ENCODE measurements around the gene HEY2.

Gene HEY2

DNA sequence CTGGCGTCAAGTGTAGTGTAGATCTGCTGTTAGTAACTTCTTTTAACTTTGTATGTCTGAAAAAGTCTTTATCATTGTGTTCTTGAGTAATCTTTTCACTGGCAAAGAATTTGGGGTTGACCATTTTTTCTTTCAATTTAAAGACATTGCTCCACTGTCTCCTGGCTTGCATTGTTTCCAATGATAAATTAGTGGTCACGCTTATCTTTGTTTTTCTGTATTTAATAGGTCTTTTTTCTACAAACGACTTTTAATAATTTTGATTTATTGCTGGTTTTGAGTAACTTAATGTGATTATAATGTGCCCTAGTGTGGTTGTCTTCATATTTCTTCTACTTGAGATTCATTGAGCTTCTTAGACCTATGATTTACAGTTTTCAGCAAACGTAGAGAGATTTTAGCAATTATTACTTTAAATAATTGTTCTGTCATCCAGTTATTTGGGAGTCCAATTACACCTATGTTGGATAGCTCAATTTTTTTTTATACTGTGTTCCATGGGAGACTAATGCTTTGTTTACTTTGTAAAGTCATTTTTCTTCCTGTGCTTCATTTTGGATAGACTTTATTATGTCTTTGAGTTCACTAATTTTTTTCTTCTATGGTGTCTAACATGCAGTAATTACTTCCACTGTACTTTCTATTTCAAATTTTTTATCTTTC is 38.3 kb upstream of the HEY2 start:
- Histone ChIP-seq H3K4me1 (peaks cover 0 to 17% (median 0%) of the 10 kb centered on the region in 4 donors), H3K4me3 (no peak overlapping the region), H3K27me3 (no peaks in the 10 kb centered on the region), H3K9me3 (peaks cover 0 to 17% (median 0%) of the 10 kb centered on the region in 3 donors), H3K27ac (no peak overlapping the region), H3K36me3 (no peaks in the 10 kb centered on the region)
- intact Hi-C loops (cut with DNase I; ENCODE audit: low total_unique reads) = no loop called here
- TF ChIP-seq, protein P1, sequence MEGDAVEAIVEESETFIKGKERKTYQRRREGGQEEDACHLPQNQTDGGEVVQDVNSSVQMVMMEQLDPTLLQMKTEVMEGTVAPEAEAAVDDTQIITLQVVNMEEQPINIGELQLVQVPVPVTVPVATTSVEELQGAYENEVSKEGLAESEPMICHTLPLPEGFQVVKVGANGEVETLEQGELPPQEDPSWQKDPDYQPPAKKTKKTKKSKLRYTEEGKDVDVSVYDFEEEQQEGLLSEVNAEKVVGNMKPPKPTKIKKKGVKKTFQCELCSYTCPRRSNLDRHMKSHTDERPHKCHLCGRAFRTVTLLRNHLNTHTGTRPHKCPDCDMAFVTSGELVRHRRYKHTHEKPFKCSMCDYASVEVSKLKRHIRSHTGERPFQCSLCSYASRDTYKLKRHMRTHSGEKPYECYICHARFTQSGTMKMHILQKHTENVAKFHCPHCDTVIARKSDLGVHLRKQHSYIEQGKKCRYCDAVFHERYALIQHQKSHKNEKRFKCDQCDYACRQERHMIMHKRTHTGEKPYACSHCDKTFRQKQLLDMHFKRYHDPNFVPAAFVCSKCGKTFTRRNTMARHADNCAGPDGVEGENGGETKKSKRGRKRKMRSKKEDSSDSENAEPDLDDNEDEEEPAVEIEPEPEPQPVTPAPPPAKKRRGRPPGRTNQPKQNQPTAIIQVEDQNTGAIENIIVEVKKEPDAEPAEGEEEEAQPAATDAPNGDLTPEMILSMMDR (IDR thresholded peaks at IDR 0.05) = no peak
- DNase-seq = no peak

DNA sequence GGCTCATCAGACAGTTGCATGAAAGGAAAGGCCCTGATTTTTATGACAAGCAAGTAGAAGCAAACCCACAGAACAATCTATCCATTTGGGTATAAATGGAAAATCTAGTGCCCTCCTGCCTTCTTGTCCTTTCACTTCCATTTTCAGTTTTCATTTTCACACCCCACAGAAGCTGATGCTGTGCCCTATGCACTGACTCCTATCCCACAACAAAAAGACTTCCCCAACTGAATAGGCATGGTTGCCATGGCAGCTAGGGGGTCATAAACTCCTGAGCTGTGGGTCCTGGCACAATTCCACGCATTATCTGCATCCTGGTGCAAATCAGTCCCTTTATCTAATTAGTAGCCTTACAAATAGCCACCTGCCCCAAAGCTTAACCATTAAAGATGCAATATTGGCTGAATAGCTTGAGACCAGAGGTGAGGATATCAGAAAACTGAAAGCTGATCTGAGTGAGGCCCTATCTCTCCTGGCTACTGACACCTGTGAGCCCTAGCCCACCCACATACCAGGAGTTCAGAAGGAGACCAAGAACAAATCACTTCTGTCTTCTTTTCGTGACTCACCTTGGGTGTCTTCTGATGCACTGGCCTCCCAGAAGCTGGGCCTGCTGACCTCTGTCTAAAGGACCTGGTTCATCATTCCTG is 34.9 kb upstream of the HEY2 start:
- no peak overlapping the region for H3K4me3 ChIP-seq
- H3K4me1 ChIP-seq = peaks cover 0 to 17% (median 0%) of the 10 kb centered on the region in 4 donors
- intact Hi-C loops (cut with DNase I; ENCODE audit: low total_unique reads) = no loop called here
- no peaks in the 10 kb centered on the region for H3K27me3 ChIP-seq
- H3K36me3 ChIP-seq = no peaks in the 10 kb centered on the region
- peaks cover 0 to 17% (median 0%) of the 10 kb centered on the region in 3 donors for H3K9me3 ChIP-seq
- H3K27ac ChIP-seq = peak overlapping the region in 1 of 2 donors; percentile 13
- TF ChIP-seq, protein P1 (IDR thresholded peaks at IDR 0.05) = no peak
- DNase-seq = no peak

DNA sequence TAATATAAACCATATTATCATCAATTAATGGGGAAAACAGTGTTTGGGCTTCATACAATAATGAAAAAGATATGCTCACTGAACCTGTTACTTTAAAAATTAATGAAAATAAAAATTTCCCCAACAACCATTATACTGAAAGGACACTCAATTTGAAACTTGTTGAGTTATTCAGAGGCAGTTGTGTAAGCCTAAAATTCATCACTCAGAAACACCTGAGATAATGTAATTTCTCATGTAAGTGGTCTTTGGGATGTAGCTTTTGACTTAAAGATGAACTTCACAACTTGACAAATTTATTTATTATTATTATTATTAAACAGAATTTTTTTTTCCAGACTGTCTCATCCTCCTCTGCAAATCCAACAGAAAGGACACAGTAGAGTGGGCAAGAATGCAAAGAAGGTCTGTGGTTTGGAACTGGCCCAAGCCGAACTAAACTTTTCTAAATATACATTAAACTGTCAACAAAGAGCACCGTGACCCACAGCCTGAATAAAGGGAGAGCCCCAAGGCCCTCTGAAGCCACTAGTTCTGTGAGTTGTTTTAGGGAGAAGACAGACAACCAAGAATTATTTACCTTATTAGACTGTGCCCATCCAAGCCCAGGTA is 32.2 kb upstream of the HEY2 start:
- Histone ChIP-seq H3K27ac (no peak overlapping the region), H3K36me3 (no peaks in the 10 kb centered on the region), H3K27me3 (no peaks in the 10 kb centered on the region), H3K4me1 (peaks cover 0 to 17% (median 0%) of the 10 kb centered on the region in 4 donors), H3K9me3 (no peaks in the 10 kb centered on the region), H3K4me3 (no peak overlapping the region)
- no peak for DNase-seq
- intact Hi-C loops (cut with DNase I; ENCODE audit: low total_unique reads) = no loop called here
- TF ChIP-seq, protein P1 (IDR thresholded peaks at IDR 0.05) = no peak

DNA sequence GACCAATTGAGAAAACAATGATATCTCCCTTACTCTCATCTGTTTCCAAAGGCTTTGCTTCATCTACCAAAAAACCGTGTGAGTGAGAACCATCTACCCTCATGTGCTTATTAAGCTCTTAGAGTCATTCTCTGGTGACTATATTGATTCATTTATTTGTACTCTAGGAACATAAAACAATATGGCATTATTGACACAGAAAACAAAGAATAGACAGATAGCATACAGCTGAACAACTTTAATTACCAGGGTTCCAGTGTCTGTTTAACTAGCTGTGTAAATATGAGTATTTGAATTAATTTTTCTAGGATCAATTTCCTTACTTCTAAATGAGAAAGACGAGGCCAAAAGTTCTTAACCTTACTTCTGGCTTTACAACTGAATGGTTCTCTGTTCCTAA is 31.3 kb upstream of the HEY2 start:
- no peaks in the 10 kb centered on the region for H3K36me3 ChIP-seq
- no peak overlapping the region for H3K4me3 ChIP-seq
- H3K9me3 ChIP-seq = no peaks in the 10 kb centered on the region
- H3K4me1 ChIP-seq = peaks cover 0 to 23% (median 0%) of the 10 kb centered on the region in 4 donors
- TF ChIP-seq, protein P1 (IDR thresholded peaks at IDR 0.05) = no peak
- no peak overlapping the region for H3K27ac ChIP-seq
- intact Hi-C loops (cut with DNase I; ENCODE audit: low total_unique reads) = no loop called here
- no peak for DNase-seq
- H3K27me3 ChIP-seq = no peaks in the 10 kb centered on the region

DNA sequence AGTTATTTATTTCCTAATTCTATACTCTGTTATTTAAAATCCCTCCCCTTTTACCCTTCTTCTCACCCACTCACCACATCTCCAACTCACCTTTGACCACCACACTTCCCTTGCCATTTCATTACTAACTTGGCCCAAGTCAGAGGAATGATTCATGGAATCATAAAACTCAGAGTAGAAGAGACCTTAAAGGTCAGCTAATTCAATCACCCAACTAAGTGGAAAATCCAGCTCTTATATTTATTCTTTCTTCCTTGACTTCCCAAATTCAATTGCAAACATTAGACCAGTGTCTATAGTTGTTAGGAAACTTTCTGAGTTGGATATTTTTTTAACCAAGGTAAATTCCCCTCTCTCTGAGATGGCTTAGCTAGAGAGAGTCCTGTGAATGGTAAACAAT is 26.5 kb upstream of the HEY2 start:
- Histone ChIP-seq H3K27me3 (no peaks in the 10 kb centered on the region), H3K27ac (no peak overlapping the region), H3K36me3 (no peaks in the 10 kb centered on the region), H3K4me3 (no peak overlapping the region), H3K9me3 (no peaks in the 10 kb centered on the region), H3K4me1 (peaks cover 0 to 16% (median 0%) of the 10 kb centered on the region in 4 donors)
- intact Hi-C loops (cut with DNase I; ENCODE audit: low total_unique reads) = no loop called here
- DNase-seq = no peak
- TF ChIP-seq, protein P1 (IDR thresholded peaks at IDR 0.05) = no peak
